ENCODE results near the gene DDX28.

- no peak for TF ChIP-seq CTCF (conservative IDR thresholded peaks at IDR 0.05; ENCODE audit: low read depth, low read length)
- TF ChIP-seq EZH2phosphoT487 (IDR thresholded peaks at IDR 0.05; ENCODE audit: borderline replicate concordance, low read length): no peak
These were observed 6.0 kb upstream of the DDX28 start for GRCh38 chr16:68028996-68029395.
